Ishikawa (cell line): Measurements from ENCODE around the gene VEPH1.

Experiments
- CEBPB ChIP-seq: IDR thresholded peaks from 2 replicates; pipeline ENCODE4 v1.6.1; 2012
- RAD21 ChIP-seq: IDR thresholded peaks from 2 replicates; pipeline ENCODE4 v1.6.1; 2012; ENCODE audit warnings: low read depth
- TAF1 ChIP-seq: IDR thresholded peaks from 2 replicates; pipeline ENCODE4 v1.6.1; 2012; ENCODE audit warnings: low read depth, mild to moderate bottlenecking
- USF1 ChIP-seq: IDR thresholded peaks from 2 replicates; pipeline ENCODE4 v1.6.1; 2012
- ZBTB7A ChIP-seq: IDR thresholded peaks from 2 replicates; pipeline ENCODE4 v1.6.1; 2012; ENCODE audit warnings: low read depth

- TF ChIP-seq ZBTB7A (no peak), TAF1 (no peak), USF1 (no peak), RAD21 (peak; percentile 56), CEBPB (no peak)
Measured at GRCh38 chr3:157354722-157355121, 148.5 kb downstream of the VEPH1 start.
